Measurements from ENCODE around the gene PDE8B. TPM values are rescaled to one million over a fixed set of nuclear protein-coding genes. Genes with fewer than 3 reads are reported as not detected.

The PDE8B gene
- total RNA-seq, 1 experiment from 2014 or later = not detected

- TF ChIP-seq EZH2phosphoT487 (IDR thresholded peaks at IDR 0.05; ENCODE audit: borderline replicate concordance, low read length) (no peak), EZH2 (IDR thresholded peaks at IDR 0.05; ENCODE audit: low read length, unreplicated experiment) (no peak)
- TF ChIP-seq, protein P1, sequence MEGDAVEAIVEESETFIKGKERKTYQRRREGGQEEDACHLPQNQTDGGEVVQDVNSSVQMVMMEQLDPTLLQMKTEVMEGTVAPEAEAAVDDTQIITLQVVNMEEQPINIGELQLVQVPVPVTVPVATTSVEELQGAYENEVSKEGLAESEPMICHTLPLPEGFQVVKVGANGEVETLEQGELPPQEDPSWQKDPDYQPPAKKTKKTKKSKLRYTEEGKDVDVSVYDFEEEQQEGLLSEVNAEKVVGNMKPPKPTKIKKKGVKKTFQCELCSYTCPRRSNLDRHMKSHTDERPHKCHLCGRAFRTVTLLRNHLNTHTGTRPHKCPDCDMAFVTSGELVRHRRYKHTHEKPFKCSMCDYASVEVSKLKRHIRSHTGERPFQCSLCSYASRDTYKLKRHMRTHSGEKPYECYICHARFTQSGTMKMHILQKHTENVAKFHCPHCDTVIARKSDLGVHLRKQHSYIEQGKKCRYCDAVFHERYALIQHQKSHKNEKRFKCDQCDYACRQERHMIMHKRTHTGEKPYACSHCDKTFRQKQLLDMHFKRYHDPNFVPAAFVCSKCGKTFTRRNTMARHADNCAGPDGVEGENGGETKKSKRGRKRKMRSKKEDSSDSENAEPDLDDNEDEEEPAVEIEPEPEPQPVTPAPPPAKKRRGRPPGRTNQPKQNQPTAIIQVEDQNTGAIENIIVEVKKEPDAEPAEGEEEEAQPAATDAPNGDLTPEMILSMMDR (conservative IDR thresholded peaks at IDR 0.05; ENCODE audit: low read depth, low read length) = no peak
- H3K9me3 ChIP-seq (ENCODE audit: low read length) = no peaks in the 10 kb centered on the region
- H3K4me2 ChIP-seq (ENCODE audit: low read length) = no peak overlapping the region
- H2AFZ ChIP-seq (ENCODE audit: low read length) = no peak overlapping the region
- intact Hi-C loops (cut with micrococcal nuclease) = no loop called here
- no peaks in the 10 kb centered on the region for H3K36me3 ChIP-seq (ENCODE audit: low read depth, low read length)
- H3K79me2 ChIP-seq (ENCODE audit: low read length) = no peaks in the 10 kb centered on the region
- POLR2A ChIA-PET (ENCODE audit: unreplicated experiment) = no interaction called here
- H3K9me2 ChIP-seq (replicated peaks; ENCODE audit: low read length) = no peaks in the 10 kb centered on the region
- ATAC-seq = no peak
- H3K27ac ChIP-seq (ENCODE audit: low read length) = no peak overlapping the region
- no peak overlapping the region for H3K9ac ChIP-seq (ENCODE audit: low read length)
- no peaks in the 10 kb centered on the region for H4K20me1 ChIP-seq (ENCODE audit: low read length)
- CTCF ChIA-PET = no interaction called here
- H3F3A ChIP-seq (ENCODE audit: low read length, unreplicated experiment) = no peaks in the 10 kb centered on the region
- H3K4me3 ChIP-seq (ENCODE audit: low read length) = no peak overlapping the region
- peaks cover 12% of the 10 kb centered on the region for H3K4me1 ChIP-seq (ENCODE audit: insufficient read depth, low read length)
- BruUV-seq (replicated peaks) = no TSS peak
- no peak for DNase-seq
- no peaks in the 10 kb centered on the region for H3K27me3 ChIP-seq (ENCODE audit: low read length)
Measured at GRCh38 chr5:77176429-77176828, 34.1 kb upstream of the PDE8B start.

DNA sequence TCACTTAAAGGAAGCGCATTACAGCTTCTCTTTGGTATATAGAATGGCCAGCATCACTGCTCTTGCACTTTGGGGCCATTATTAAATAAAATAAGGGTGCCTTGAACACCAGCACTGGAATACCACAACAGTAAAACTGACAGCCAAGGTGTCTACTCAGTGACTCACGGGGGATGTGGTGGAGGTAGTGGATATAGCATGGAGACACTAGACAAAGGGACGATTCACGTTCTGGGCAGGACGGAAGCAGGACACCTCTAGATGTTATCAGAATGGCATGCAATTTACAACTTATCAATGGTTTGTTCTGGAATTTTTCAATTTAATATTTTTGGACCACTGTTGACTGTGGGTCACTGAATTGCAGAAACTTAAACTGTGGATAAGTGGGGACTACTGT lies 32.9 kb upstream of the PDE8B start:
- no peaks in the 10 kb centered on the region for H3K27me3 ChIP-seq (ENCODE audit: low read length)
- TF ChIP-seq EZH2phosphoT487 (IDR thresholded peaks at IDR 0.05; ENCODE audit: borderline replicate concordance, low read length) (no peak), EZH2 (IDR thresholded peaks at IDR 0.05; ENCODE audit: low read length, unreplicated experiment) (no peak)
- TF ChIP-seq, protein P1 (conservative IDR thresholded peaks at IDR 0.05; ENCODE audit: low read depth, low read length) = no peak
- no peaks in the 10 kb centered on the region for H3F3A ChIP-seq (ENCODE audit: low read length, unreplicated experiment)
- peaks cover 12% of the 10 kb centered on the region for H3K4me1 ChIP-seq (ENCODE audit: insufficient read depth, low read length)
- H3K9ac ChIP-seq (ENCODE audit: low read length) = no peak overlapping the region
- ChIA-PET CTCF (no interaction called here), POLR2A (ENCODE audit: unreplicated experiment) (no interaction called here)
- peak; percentile 92 for ATAC-seq
- no peak overlapping the region for H3K4me3 ChIP-seq (ENCODE audit: low read length)
- H2AFZ ChIP-seq (ENCODE audit: low read length) = no peak overlapping the region
- no peaks in the 10 kb centered on the region for H4K20me1 ChIP-seq (ENCODE audit: low read length)
- H3K79me2 ChIP-seq (ENCODE audit: low read length) = no peaks in the 10 kb centered on the region
- H3K9me3 ChIP-seq (ENCODE audit: low read length) = no peaks in the 10 kb centered on the region
- BruUV-seq (replicated peaks) = no TSS peak
- intact Hi-C loops (cut with micrococcal nuclease) = no loop called here
- peak overlapping the region; percentile 8; the same call in 1 of the 2 replicates for H3K4me2 ChIP-seq (ENCODE audit: low read length)
- H3K27ac ChIP-seq (ENCODE audit: low read length) = peak overlapping the region; percentile 52
- H3K9me2 ChIP-seq (replicated peaks; ENCODE audit: low read length) = no peaks in the 10 kb centered on the region
- no peaks in the 10 kb centered on the region for H3K36me3 ChIP-seq (ENCODE audit: low read depth, low read length)
- peak; percentile 77 for DNase-seq

- BruUV-seq (replicated peaks) = no TSS peak
- Histone ChIP-seq H3K4me3 (ENCODE audit: low read length) (peak overlapping the region; percentile 65), H3K9me3 (ENCODE audit: low read length) (no peaks in the 10 kb centered on the region), H3F3A (ENCODE audit: low read length, unreplicated experiment) (no peaks in the 10 kb centered on the region), H3K36me3 (ENCODE audit: low read depth, low read length) (no peaks in the 10 kb centered on the region), H3K9me2 (replicated peaks; ENCODE audit: low read length) (no peaks in the 10 kb centered on the region), H3K27ac (ENCODE audit: low read length) (no peak overlapping the region), H4K20me1 (ENCODE audit: low read length) (no peaks in the 10 kb centered on the region), H3K79me2 (ENCODE audit: low read length) (no peaks in the 10 kb centered on the region), H3K27me3 (ENCODE audit: low read length) (no peaks in the 10 kb centered on the region), H2AFZ (ENCODE audit: low read length) (peak overlapping the region; percentile 79), H3K4me1 (ENCODE audit: insufficient read depth, low read length) (peaks cover 12% of the 10 kb centered on the region), H3K4me2 (ENCODE audit: low read length) (peak overlapping the region; percentile 83), H3K9ac (ENCODE audit: low read length) (0 out of 2 replicates have a peak overlapping the region, but pooled peaks have one; percentile 6)
- intact Hi-C loops (cut with micrococcal nuclease) = no loop called here
- ChIA-PET CTCF (no interaction called here), POLR2A (ENCODE audit: unreplicated experiment) (no interaction called here)
- peak; percentile 14 for ATAC-seq
- DNase-seq = peak; percentile 27
- TF ChIP-seq, protein P1 (conservative IDR thresholded peaks at IDR 0.05; ENCODE audit: low read depth, low read length) = no peak
- no peak for TF ChIP-seq EZH2 (IDR thresholded peaks at IDR 0.05; ENCODE audit: low read length, unreplicated experiment)
- TF ChIP-seq EZH2phosphoT487 (IDR thresholded peaks at IDR 0.05; ENCODE audit: borderline replicate concordance, low read length) = no peak
Measured at GRCh38 chr5:77180167-77181081, 30.1 kb upstream of the PDE8B start.
